ENCODE measurements around the gene EZH1. TPM values are rescaled to one million over a fixed set of nuclear protein-coding genes. Genes with fewer than 3 reads are reported as not detected.
"Not testable (repeated sequence)": the region's sequence is repeated elsewhere in the genome, so short reads cannot be mapped to it uniquely, and the experiment has no call there.

EZH1 gene
- total RNA-seq, 1 donor from 2014 or later = 39.5 TPM

GRCh38 chr17:42760652-42761581 is 16.1 kb upstream of the EZH1 start, which contains the start of gene RAMP2:
RAMP2 (plus strand) TSS chr17:42761227; CDS start chr17:42761262, 35 bp downstream.
- DNase-seq = peak; percentile 71
- intact Hi-C loops (cut with micrococcal nuclease) = loop anchor here (10.0 kb wide), 1 partner anchor 156 kb away; the partner anchor contains the start of genes RETREG3 and TUBG1
- Mint-ChIP-seq H3K9me3 (no peaks in the 10 kb centered on the region), H3K4me3 (peak within 1 kb of the TSS; percentile 44), H3K4me1 (peaks cover 4% of the 10 kb centered on the region), H3K27ac (no peak within 1 kb of the TSS), H3K36me3 (ENCODE audit: low read depth) (no peaks in the 10 kb centered on the region), H3K27me3 (peaks cover 60% of the 10 kb centered on the region)

GRCh38 chr17:42759982-42760651 is 15.3 kb upstream of the EZH1 start:
- Mint-ChIP-seq H3K4me3 (peak overlapping the region; percentile 44), H3K4me1 (peaks cover 4% of the 10 kb centered on the region), H3K27ac (no peak overlapping the region), H3K27me3 (peaks cover 58% of the 10 kb centered on the region), H3K9me3 (no peaks in the 10 kb centered on the region), H3K36me3 (ENCODE audit: low read depth) (no peaks in the 10 kb centered on the region)
- DNase-seq = no peak
- intact Hi-C loops (cut with micrococcal nuclease) = loop anchor here (10.0 kb wide), 1 partner anchor 155 kb away; the partner anchor contains the start of genes RETREG3 and TUBG1

- no peak overlapping the region for H3K27ac Mint-ChIP-seq
- intact Hi-C loops (cut with micrococcal nuclease) = no loop called here
- H3K9me3 Mint-ChIP-seq = no peaks in the 10 kb centered on the region
- no peaks in the 10 kb centered on the region for H3K36me3 Mint-ChIP-seq (ENCODE audit: low read depth)
- H3K27me3 Mint-ChIP-seq = peaks cover 57% of the 10 kb centered on the region
- H3K4me3 Mint-ChIP-seq = no peak overlapping the region
- no peaks in the 10 kb centered on the region for H3K4me1 Mint-ChIP-seq
- DNase-seq = no peak
Measured at GRCh38 chr17:42754782-42755181, 9.9 kb upstream of the EZH1 start.

GRCh38 chr17:42751628-42752027 is 6.8 kb upstream of the EZH1 start:
- peaks cover 63% of the 10 kb centered on the region for H3K27me3 Mint-ChIP-seq

GRCh38 chr17:42750739-42751344 is 6.0 kb upstream of the EZH1 start:
- intact Hi-C loops (cut with micrococcal nuclease) = no loop called here

More at GRCh38 chr17:42751628-42752027, 6.8 kb upstream of the EZH1 start:
- Mint-ChIP-seq H3K9me3 (no peaks in the 10 kb centered on the region), H3K4me3 (no peak overlapping the region), H3K36me3 (ENCODE audit: low read depth) (no peaks in the 10 kb centered on the region), H3K4me1 (no peaks in the 10 kb centered on the region), H3K27ac (no peak overlapping the region)
- intact Hi-C loops (cut with micrococcal nuclease) = no loop called here
- no peak for DNase-seq

GRCh38 chr17:42748908-42749798 is 4.3 kb upstream of the EZH1 start:
- Mint-ChIP-seq H3K36me3 (ENCODE audit: low read depth) (peaks cover 5% of the 10 kb centered on the region), H3K27ac (no peak overlapping the region), H3K4me3 (no peak overlapping the region), H3K27me3 (peaks cover 57% of the 10 kb centered on the region), H3K9me3 (peaks cover 4% of the 10 kb centered on the region), H3K4me1 (peaks cover 9% of the 10 kb centered on the region)
- DNase-seq = no peak
- intact Hi-C loops (cut with micrococcal nuclease) = no loop called here

More at GRCh38 chr17:42750739-42751344, 6.0 kb upstream of the EZH1 start:
- Mint-ChIP-seq H3K4me1 (no peaks in the 10 kb centered on the region), H3K9me3 (no peaks in the 10 kb centered on the region), H3K27me3 (peaks cover 61% of the 10 kb centered on the region), H3K27ac (no peak overlapping the region), H3K4me3 (no peak overlapping the region), H3K36me3 (ENCODE audit: low read depth) (no peaks in the 10 kb centered on the region)
- DNase-seq = no peak

GRCh38 chr17:42748202-42748907 is 3.5 kb upstream of the EZH1 start:
- H3K27ac Mint-ChIP-seq = no peak overlapping the region
- intact Hi-C loops (cut with micrococcal nuclease) = no loop called here
- H3K9me3 Mint-ChIP-seq = peaks cover 4% of the 10 kb centered on the region
- peaks cover 54% of the 10 kb centered on the region for H3K27me3 Mint-ChIP-seq
- DNase-seq = no peak
- no peak overlapping the region for H3K4me3 Mint-ChIP-seq
- peaks cover 15% of the 10 kb centered on the region for H3K4me1 Mint-ChIP-seq
- peaks cover 8% of the 10 kb centered on the region for H3K36me3 Mint-ChIP-seq (ENCODE audit: low read depth)

GRCh38 chr17:42744283-42744805 is 496 bp downstream of the EZH1 start:
- peak overlapping the region; percentile 98 for H3K4me3 Mint-ChIP-seq
- H3K27me3 Mint-ChIP-seq = peaks cover 29% of the 10 kb centered on the region
- peaks cover 17% of the 10 kb centered on the region for H3K4me1 Mint-ChIP-seq
- H3K9me3 Mint-ChIP-seq = peaks cover 4% of the 10 kb centered on the region
- peaks cover 8% of the 10 kb centered on the region for H3K36me3 Mint-ChIP-seq (ENCODE audit: low read depth)
- intact Hi-C loops (cut with micrococcal nuclease) = loop anchor here (2.0 kb wide), 2 partner anchors 18 to 68 kb away; partner anchors contain the start of gene PLEKHH3
- H3K27ac Mint-ChIP-seq = peak overlapping the region; percentile 97
- no peak for DNase-seq

GRCh38 chr17:42743595-42744282 is 1.1 kb downstream of the EZH1 start:
- peak overlapping the region; percentile 98 for H3K4me3 Mint-ChIP-seq
- DNase-seq = no peak
- H3K9me3 Mint-ChIP-seq = peaks cover 4% of the 10 kb centered on the region
- peaks cover 17% of the 10 kb centered on the region for H3K4me1 Mint-ChIP-seq
- H3K27ac Mint-ChIP-seq = peak overlapping the region; percentile 97
- H3K27me3 Mint-ChIP-seq = peaks cover 23% of the 10 kb centered on the region
- H3K36me3 Mint-ChIP-seq (ENCODE audit: low read depth) = peaks cover 8% of the 10 kb centered on the region
- intact Hi-C loops (cut with micrococcal nuclease) = loop anchor here (2.0 kb wide), 2 partner anchors 19 to 67 kb away; partner anchors contain the start of gene PLEKHH3

GRCh38 chr17:42742916-42743315 is 1.9 kb downstream of the EZH1 start:
- H3K4me3 Mint-ChIP-seq; intact Hi-C loops (cut with micrococcal nuclease); H3K9me3 Mint-ChIP-seq; H3K27ac Mint-ChIP-seq; H3K36me3 Mint-ChIP-seq (ENCODE audit: low read depth); DNase-seq: not testable (repeated sequence)
- Mint-ChIP-seq H3K4me1 (peaks cover 17% of the 10 kb centered on the region), H3K27me3 (peaks cover 16% of the 10 kb centered on the region)

GRCh38 chr17:42740699-42741098 is 4.1 kb downstream of the EZH1 start:
- peaks cover 8% of the 10 kb centered on the region for H3K36me3 Mint-ChIP-seq (ENCODE audit: low read depth)
- DNase-seq = no peak
- H3K4me3 Mint-ChIP-seq = no peak overlapping the region
- H3K27ac Mint-ChIP-seq = no peak overlapping the region
- peaks cover 4% of the 10 kb centered on the region for H3K27me3 Mint-ChIP-seq
- H3K4me1 Mint-ChIP-seq = peaks cover 17% of the 10 kb centered on the region
- intact Hi-C loops (cut with micrococcal nuclease) = no loop called here
- peaks cover 4% of the 10 kb centered on the region for H3K9me3 Mint-ChIP-seq

GRCh38 chr17:42725143-42725542 is 19.7 kb downstream of the EZH1 start:
- H3K4me1 Mint-ChIP-seq = no peaks in the 10 kb centered on the region
- H3K27ac Mint-ChIP-seq = no peak overlapping the region
- DNase-seq = no peak
- peaks cover 41% of the 10 kb centered on the region for H3K36me3 Mint-ChIP-seq (ENCODE audit: low read depth)
- intact Hi-C loops (cut with micrococcal nuclease) = loop anchor here (10.0 kb wide), 2 partner anchors 100 to 210 kb away; partner anchors contain the start of gene BECN1
- no peaks in the 10 kb centered on the region for H3K9me3 Mint-ChIP-seq
- no peaks in the 10 kb centered on the region for H3K27me3 Mint-ChIP-seq
- no peak overlapping the region for H3K4me3 Mint-ChIP-seq
